ENCODE results near the gene GDF11.

Gene GDF11
- 0 to 0.68 (median 0.21) reads per million in 18 experiments for total RNA-seq

GRCh38 chr12:55742719-55743405, at the start of gene GDF11:
GDF11 (plus strand) TSS chr12:55743122; CDS start chr12:55743317, 195 bp downstream.
- DNase-seq = no peak

GRCh38 chr12:55693323-55694187, 49.4 kb upstream of the GDF11 start:
- no peak for DNase-seq

- DNase-seq = no peak
These were observed 48.8 kb upstream of the GDF11 start for GRCh38 chr12:55694188-55694515.

GRCh38 chr12:55694651-55695050, 48.3 kb upstream of the GDF11 start:
- no peak for DNase-seq

GRCh38 chr12:55695349-55695748, 47.6 kb upstream of the GDF11 start:
- no peak for DNase-seq

GRCh38 chr12:55696141-55696540, 46.8 kb upstream of the GDF11 start:
- DNase-seq = no peak

- DNase-seq = no peak
These were observed 46.0 kb upstream of the GDF11 start for GRCh38 chr12:55696796-55697462.

GRCh38 chr12:55697686-55698085, 45.2 kb upstream of the GDF11 start:
- no peak for DNase-seq

- no peak for DNase-seq
These were observed 44.5 kb upstream of the GDF11 start for GRCh38 chr12:55698241-55698955.

GRCh38 chr12:55698965-55699364, 44.0 kb upstream of the GDF11 start:
- no peak for DNase-seq

- no peak for DNase-seq
These were observed 43.4 kb upstream of the GDF11 start for GRCh38 chr12:55699471-55700055.

GRCh38 chr12:55700255-55701018, 42.5 kb upstream of the GDF11 start:
- no peak for DNase-seq

- DNase-seq = no peak
These were observed 40.1 kb upstream of the GDF11 start for GRCh38 chr12:55702861-55703260.

GRCh38 chr12:55703288-55703687, 39.6 kb upstream of the GDF11 start:
- DNase-seq = no peak

- no peak for DNase-seq
These were observed 38.8 kb upstream of the GDF11 start for GRCh38 chr12:55703901-55704761.

- no peak for DNase-seq
These were observed 37.9 kb upstream of the GDF11 start for GRCh38 chr12:55704824-55705718.

GRCh38 chr12:55705782-55706402, 37.0 kb upstream of the GDF11 start:
- DNase-seq = no peak

GRCh38 chr12:55706568-55707218, 36.2 kb upstream of the GDF11 start:
- DNase-seq = no peak
